GM18861 (cell line): ENCODE results near the gene GTF2F1.
"Not testable (repeated sequence)": the region's sequence is repeated elsewhere in the genome, so short reads cannot be mapped to it uniquely, and the experiment has no call there.

Experiments used
- ATAC-seq: cut with Tn5 transposase; IDR thresholded peaks from one replicate; pipeline ENCODE4 v1.9.1; 2021; ENCODE audit not compliant: unreplicated experiment

Gene GTF2F1, protein sequence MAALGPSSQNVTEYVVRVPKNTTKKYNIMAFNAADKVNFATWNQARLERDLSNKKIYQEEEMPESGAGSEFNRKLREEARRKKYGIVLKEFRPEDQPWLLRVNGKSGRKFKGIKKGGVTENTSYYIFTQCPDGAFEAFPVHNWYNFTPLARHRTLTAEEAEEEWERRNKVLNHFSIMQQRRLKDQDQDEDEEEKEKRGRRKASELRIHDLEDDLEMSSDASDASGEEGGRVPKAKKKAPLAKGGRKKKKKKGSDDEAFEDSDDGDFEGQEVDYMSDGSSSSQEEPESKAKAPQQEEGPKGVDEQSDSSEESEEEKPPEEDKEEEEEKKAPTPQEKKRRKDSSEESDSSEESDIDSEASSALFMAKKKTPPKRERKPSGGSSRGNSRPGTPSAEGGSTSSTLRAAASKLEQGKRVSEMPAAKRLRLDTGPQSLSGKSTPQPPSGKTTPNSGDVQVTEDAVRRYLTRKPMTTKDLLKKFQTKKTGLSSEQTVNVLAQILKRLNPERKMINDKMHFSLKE

DNA sequence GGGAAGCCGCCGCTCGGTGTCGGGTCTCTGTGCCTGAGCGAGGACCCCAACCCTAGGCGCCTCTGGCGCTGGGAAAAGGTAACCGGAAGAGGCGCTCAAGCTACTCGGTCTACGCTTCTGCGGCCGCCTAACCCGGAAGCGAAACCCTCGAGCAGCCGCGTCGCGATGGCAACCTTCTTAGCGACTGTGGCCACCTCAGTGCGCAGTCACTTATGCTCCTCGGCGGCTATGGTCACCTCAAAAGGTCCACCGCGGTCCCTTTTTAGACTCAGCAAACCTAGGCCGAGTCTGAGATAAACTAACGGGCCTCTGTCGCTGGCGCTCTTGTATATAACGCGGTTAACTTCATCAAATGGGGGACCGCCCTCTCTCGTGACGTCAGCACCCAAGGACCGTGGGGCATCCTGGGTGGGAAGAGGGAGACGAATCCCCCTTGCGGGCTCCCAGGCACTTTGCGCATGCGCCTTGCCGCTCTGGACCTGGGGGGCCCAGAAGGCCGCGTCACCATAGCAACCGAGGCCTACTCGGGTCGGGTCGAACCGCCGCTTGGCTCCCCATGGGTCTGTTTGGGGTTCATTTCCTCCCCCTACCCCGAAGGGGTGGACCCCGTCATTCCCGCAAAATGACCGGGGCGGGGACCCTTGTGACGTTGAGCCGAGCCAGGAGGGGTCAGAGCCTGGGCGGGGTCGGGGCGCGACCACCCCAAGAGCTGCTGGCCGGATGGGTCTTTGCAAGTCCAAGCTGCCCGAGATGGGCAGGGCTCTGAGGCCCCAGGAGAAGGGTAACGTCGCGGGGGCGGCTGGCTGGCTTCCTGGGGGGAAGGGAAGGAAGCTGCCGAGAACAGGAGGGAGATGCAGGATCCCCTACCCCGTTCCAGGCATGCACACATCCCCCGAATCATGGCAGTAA, at the start of gene GTF2F1:
Gene GTF2F1, minus strand, starts transcription at position 91 of the 909 bp plus-strand sequence. CDS start 169 bp downstream, outside the sequence.
- ATAC-seq: peak; percentile 59

DNA sequence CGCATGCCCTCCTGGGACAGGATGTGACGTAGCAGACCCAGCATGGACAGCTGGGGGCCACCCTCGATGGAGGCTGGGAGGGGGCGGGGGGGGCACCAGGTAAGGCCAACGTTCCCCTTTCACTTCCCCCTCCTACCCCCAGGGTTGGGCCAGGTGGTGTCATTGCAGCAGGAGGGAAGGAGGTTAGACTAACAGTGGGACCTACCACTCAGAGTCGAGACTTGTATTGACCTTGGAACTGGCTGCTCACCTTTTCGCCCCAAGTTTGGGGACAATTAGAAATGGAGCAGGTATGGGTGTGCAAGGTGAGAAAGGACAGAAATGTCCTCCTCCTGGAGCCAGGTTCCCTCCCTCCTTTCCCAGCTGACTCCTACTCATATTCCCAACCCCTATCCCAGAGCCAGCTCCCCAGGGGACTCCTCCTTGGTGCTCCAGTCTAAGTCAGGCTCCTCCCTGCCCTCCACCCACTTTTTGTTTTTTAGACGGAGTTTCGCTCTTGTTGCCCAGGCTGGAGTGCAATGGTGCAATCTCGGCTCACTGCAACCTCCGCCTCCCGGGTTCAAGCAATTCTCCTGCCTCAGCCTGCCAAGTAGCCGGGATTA, 49.2 kb upstream of the GTF2F1 start:
- ATAC-seq: no peak

DNA sequence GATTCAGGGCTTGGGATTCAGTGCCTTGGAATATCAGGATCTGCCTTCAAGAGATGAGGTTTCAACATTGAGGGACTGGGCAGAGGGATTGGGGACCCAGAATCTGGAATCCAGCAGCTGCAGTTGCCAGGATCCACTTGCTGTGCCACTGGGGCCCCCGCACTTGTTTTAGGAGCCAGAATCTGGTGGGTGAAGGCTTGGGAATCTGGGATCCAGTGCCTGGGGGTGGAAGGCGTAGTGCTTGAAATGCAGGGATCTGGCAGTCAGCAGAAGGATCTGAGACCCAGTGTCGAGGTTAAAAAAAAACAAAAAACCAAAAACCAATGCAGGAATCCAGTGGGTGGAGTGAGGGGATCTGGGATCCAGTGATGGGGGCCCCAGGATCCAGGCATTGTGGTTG, 47.9 kb upstream of the GTF2F1 start:
- ATAC-seq: no peak

DNA sequence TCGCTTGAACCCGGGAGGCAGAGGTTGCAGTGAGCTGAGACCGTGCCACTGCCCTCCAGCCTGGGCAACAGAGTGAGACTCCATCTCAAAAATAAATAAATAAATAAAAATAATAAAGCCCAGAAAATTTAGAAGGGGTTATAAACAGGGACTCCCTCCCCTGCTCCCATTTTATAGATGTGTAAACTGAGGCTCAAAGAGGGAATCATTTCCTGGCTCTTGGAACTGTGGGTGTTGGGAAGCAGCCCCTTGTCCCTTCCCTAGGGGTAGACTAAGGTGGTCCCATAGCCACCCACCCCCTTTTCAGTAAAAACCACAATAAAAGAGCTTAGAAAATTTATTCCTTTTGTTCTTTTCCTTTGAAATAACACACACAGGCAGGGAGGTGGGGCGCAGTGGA, 46.8 kb upstream of the GTF2F1 start:
- ATAC-seq: no peak

DNA sequence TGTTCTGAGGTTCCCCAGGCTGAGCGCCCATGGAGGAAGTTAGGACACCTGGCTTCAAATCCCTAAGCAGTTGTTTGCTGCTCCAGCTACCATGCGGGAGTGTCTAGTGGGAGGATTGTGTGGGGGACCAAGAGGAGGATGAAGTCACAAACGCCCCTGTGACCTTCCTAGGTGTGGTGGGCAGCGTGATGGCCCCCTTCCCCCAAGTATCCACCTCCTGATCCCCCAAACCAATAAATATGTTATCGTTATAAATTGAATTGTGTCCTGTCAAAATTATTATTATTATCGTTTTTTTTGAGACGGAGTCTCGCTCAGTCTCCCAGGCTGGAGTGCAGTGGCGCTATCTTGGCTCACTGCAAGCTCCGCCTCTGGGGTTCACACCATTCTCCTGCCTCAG, 40.7 kb upstream of the GTF2F1 start, which contains the start of gene SLC25A41:
Gene SLC25A41, minus strand, starts transcription at position 101 of the 400 bp plus-strand sequence. Its CDS starts 70 bp downstream, at position 31.
- no peak for ATAC-seq

GRCh38 chr19:6433165-6433564, 40.2 kb upstream of the GTF2F1 start:
- ATAC-seq: no peak

GRCh38 chr19:6431891-6432290, 38.9 kb upstream of the GTF2F1 start:
- ATAC-seq: no peak

GRCh38 chr19:6429419-6430221, 36.7 kb upstream of the GTF2F1 start:
- ATAC-seq: no peak

GRCh38 chr19:6428692-6429418, 35.9 kb upstream of the GTF2F1 start:
- not testable (repeated sequence) for ATAC-seq

DNA sequence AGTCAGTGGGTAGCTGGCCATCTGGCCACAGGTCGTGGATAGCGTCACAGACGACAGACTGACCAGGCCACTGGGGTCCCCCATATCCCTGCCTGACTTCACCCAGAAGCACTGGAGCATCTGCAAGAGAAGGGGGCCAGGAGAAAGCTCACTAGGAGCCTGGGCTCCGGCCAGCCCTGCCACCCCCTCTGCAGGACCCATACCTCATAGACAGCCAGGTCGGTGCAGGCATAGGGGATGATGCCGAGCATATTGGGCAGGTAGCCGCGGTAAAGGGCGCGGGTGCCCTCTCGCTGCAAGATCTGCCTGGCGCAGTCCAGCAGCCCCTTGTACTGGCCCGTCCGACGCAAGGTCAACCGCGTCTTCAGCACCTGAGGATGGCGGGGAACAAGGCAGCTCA, 34.2 kb upstream of the GTF2F1 start:
- ATAC-seq: no peak

DNA sequence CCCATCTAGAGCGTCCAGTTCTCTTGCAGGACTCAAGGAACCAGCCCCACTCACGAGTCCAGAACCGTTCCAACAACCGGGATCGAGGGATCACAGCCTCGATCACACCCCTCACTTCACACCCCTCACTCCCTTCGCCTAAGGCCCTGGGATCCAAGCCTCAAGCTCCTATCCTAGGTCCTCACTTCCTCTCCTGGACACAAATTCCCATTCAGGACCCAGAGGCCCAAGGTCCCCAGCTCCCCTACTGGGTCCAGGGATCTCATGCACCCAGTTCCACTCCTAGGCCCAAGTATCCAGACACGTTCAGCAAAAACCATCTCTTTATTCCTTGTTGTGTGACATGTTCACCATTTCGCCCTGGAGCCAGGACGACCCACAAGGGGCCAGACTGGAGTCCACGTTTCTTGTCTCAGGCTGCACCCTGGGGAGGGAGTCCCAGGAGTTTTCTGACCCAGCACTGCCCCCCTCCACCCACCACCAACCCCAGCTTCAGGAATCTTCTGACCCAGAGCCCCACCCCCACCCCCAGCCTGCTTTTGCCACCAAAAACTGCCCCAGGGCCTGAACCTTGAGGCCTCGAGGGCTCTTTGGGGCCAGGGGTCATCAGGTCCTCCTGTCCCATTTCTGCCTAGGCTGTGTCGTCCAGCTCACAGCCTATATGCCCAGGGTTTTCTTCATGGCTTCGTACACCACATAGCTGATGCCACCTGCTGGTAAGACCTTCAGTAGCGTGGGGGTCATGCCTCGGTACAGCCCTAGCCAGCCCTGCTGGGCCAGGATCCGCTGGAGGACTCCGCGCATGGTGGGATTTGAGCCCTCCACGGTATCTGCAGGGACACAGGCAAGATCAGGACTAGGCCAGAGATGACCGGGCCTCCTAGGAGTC, 33.0 kb upstream of the GTF2F1 start:
- no peak for ATAC-seq

- peak; percentile 80 for ATAC-seq
Measured at GRCh38 chr19:6424939-6425731, 32.2 kb upstream of the GTF2F1 start.

GRCh38 chr19:6424195-6424938, 31.4 kb upstream of the GTF2F1 start, which contains the start of gene KHSRP:
TSS of gene KHSRP (minus strand) at chr19:6424811. CDS start at chr19:6424701, 110 bp downstream.
- ATAC-seq: no peak

- ATAC-seq: no peak
Measured at GRCh38 chr19:6423499-6424194, 30.7 kb upstream of the GTF2F1 start.

DNA sequence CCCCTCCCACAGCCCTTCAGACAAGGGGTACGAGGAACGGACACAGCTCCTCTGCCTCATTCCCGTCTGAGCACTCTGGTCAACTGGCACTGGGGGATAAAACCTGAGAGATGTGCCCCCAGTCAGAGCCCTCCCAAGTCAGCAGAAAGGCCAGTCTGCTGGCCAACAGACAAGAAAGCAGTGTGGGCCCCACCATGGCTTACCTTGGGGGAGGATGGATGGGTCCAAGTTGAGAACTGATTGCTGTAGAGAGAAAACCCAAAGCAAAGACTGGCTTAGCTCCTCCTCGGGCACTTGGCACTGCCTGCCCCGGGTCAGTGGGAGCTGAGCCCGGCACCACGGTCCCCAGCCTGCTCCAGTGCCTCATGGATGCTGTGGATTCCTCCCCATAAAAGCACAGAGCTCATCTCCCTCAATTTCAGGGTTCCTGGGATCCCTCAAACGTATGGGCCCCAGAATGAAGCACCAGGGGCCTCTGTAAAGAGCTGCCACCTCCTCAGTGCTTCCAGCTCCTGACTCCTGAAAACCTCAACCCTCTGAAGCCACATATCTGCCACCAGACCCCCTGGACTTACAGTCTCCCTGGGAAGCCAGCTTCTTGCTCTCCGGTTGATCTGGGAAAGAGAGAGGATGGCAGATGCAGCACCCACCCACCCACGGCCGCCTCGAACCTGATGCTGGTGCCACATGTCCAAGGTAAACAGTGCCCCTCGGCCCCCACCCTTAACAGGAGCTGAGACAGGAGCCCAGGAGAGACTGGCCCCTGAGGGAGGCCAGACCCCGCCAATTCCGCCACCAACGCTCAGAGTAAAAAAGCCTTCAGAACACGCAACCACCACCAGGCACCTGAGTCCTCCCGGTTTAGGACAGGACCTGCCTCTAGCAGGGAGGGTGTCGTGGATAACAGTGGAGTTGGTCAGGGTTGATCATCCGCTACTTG, 28.4 kb upstream of the GTF2F1 start:
- ATAC-seq: no peak
